Measurements from ENCODE around the gene ABLIM3.

DNA sequence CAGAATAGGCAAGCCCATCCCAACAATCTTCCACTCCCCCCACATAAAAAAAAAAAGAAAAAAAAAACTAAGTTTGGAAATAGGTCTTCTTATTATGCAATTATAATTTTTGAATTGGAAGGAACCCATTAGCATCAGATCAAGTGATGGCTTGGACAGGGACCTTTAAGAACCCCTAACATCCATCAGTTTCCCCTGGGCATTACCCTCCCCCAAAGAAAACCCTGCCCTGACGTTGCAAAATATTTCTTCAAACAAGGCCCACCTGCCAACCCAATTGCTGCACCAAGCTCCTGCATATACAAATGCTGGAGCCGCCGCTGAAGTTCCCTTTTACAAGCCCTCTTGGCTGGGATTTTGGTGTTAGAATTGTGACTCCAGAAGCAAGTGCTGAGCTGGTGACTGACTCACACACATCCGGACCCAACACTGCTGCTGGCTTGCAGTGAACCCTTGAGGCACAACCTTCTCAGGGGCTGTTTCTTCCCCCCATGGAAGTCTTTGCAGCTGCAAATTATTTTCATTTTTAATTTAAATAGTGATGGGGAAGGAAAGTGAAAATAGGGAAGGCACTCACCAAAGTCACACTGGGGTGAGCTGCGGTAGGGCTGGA lies 74.3 kb downstream of the ABLIM3 start:
- TF ChIP-seq, protein P1, sequence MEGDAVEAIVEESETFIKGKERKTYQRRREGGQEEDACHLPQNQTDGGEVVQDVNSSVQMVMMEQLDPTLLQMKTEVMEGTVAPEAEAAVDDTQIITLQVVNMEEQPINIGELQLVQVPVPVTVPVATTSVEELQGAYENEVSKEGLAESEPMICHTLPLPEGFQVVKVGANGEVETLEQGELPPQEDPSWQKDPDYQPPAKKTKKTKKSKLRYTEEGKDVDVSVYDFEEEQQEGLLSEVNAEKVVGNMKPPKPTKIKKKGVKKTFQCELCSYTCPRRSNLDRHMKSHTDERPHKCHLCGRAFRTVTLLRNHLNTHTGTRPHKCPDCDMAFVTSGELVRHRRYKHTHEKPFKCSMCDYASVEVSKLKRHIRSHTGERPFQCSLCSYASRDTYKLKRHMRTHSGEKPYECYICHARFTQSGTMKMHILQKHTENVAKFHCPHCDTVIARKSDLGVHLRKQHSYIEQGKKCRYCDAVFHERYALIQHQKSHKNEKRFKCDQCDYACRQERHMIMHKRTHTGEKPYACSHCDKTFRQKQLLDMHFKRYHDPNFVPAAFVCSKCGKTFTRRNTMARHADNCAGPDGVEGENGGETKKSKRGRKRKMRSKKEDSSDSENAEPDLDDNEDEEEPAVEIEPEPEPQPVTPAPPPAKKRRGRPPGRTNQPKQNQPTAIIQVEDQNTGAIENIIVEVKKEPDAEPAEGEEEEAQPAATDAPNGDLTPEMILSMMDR (IDR thresholded peaks at IDR 0.05) = no peak
- no peak for TF ChIP-seq POLR2A (IDR thresholded peaks at IDR 0.05)

All from adrenal gland (tissue), 5 donors.